Transverse colon (tissue), 4 donors: ENCODE measurements around the gene UGT8. TPM values are rescaled to one million over a fixed set of nuclear protein-coding genes. Genes with fewer than 3 reads are reported as not detected.

Experiments used
- DNase-seq: peaks from one replicate; pipeline ENCODE4 v3.0.0-alpha.2; 2019
- H3K27ac ChIP-seq, 4 donors: fragments of 200-600 bp; sonication (generic); 2 replicates each; pipeline ENCODE4 v1.5.1; 2016 to 2018; ENCODE audit warnings: inconsistent platforms in 4 of 4
- H3K27me3 ChIP-seq: fragments of 200-600 bp; sonication (generic); 2 replicates; pipeline ENCODE4 v1.5.1; 2017; ENCODE audit warnings: inconsistent platforms
- H3K36me3 ChIP-seq, 4 donors: fragments of 200-600 bp; sonication (generic); 2 replicates each; pipeline ENCODE4 v1.5.1; 2017 to 2019; ENCODE audit warnings: inconsistent platforms in 4 of 4
- H3K4me1 ChIP-seq, 4 donors: fragments of 200-600 bp; sonication (generic); 2 replicates each; pipeline ENCODE4 v1.5.1; 2017 to 2020; ENCODE audit warnings: inconsistent platforms in 4 of 4
- H3K4me3 ChIP-seq, 4 donors: fragments of 200-600 bp; sonication (generic); 1 replicate in 1 of 4; 2 replicates in 3 of 4; pipeline versions ENCODE4 v1.5.1 to v1.6.1; 2017 to 2019; ENCODE audit warnings: inconsistent platforms in 4 of 4
- H3K9me3 ChIP-seq, 2 donors: fragments of 200-600 bp; sonication (generic); 2 replicates each; pipeline ENCODE4 v1.5.1; 2017 to 2019; ENCODE audit warnings: inconsistent platforms in 2 of 2
- CTCF ChIP-seq, 5 experiments: fragments of 200-600 bp in 3 of 5; fragments of 450-650 bp in 2 of 5; sonication (generic) in 3 of 5; IDR thresholded peaks; 1 replicate in 2 of 5; 2 replicates in 3 of 5; pipeline ENCODE4 v1.5.1; 2016 to 2017; ENCODE audit warnings: antibody characterized with exemption in 5 of 5, inconsistent platforms in 3 of 5, mild to moderate bottlenecking in 2 of 5, moderate library complexity in 1 of 5
- EP300 ChIP-seq: sonication (generic); formaldehyde crosslinking; IDR thresholded peaks from one replicate; pipeline ENCODE4 v1.6.1; 2017; ENCODE audit warnings: antibody characterized with exemption, low read depth
- POLR2A ChIP-seq: fragments of 450-650 bp; IDR thresholded peaks from one replicate; pipeline ENCODE4 v1.6.1; 2016; ENCODE audit warnings: antibody characterized with exemption, mild to moderate bottlenecking, moderate library complexity
- POLR2AphosphoS5 ChIP-seq, 3 donors: sonication (generic); formaldehyde crosslinking; IDR thresholded peaks; one replicate each; pipeline ENCODE4 v1.6.1; 2016; ENCODE audit warnings: antibody characterized with exemption in 3 of 3
- WGBS, 2 donors: methylation state at CpG; one replicate each; pipeline ENCODE4 v1.1.5; 2018; ENCODE audit warnings: low coverage in 1 of 2; 5-methylcytosine and 5-hydroxymethylcytosine counted together
- in situ Hi-C, 4 donors: fragments of 200-750 bp; cut with MboI; loops; one replicate each; pipeline versions ENCODE4 v1.15.0 to v1.15.1; 2017; ENCODE audit warnings: low sequenced_read_pairs in 3 of 4, low pct_ligation_motif_present in 1 of 4, low pct_unique_long_range_greater_than_20kb in 1 of 4
- intact Hi-C: fragments of 100-400 bp; cut with DNase I; formaldehyde crosslinking; loops from one replicate; pipeline ENCODE4 v1.15.1; 2023; ENCODE audit warnings: low total_unique reads
- total RNA-seq, 4 donors: library from RNA; depleted of rRNA; stranded (reverse); fragments of >200 nt; gene quantifications; one replicate each; pipeline ENCODE4 v1.1.0, GENCODE V29; 2016

UGT8 gene
- total RNA-seq, 4 donors from 2014 or later, result 41.0 to 63.6 (median 55.7) TPM

DNA sequence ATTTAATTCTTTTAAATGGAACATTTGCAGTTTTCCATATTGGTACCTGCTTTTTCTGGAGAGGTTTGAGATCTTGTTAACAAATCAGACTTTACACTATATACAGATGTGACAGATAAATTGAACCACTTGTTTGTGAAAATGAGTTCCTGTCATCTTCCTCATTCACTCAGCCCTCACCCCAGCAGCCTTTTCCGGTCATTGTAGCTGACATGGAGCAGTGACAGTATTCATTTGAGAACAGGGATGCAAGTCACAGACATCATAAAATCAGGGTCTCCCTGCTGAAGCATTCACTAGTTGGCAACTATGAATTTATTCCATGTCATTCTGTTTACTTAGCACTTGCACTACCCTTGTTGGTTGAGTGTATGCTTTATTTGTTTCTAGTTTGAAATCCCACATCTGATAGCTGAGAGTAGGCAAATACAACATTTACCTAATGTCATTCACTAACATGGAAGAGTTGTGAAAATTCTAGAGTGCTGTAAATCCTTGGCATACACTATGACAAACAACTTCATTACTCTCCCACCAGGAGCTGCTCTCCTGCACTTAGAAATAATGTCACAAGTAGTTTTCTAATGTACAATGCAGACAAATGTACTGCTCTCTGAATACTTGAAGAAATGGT, 78.9 kb downstream of the UGT8 start:
- intact Hi-C loops, result no loop called here
- in situ Hi-C loops, result loop anchor here in 2 of 4 donors (10.0 to 25.0 kb wide), 2 partner anchors 283 to 1290 kb away; no protein-coding TSS in a partner anchor
- H3K36me3 ChIP-seq, result no peaks in the 10 kb centered on the region
- H3K27ac ChIP-seq, result no peak overlapping the region
- no peak overlapping the region for H3K4me3 ChIP-seq
- TF ChIP-seq CTCF (IDR thresholded peaks at IDR 0.05), result no peak
- no peak for TF ChIP-seq POLR2AphosphoS5 (IDR thresholded peaks at IDR 0.05)
- TF ChIP-seq POLR2A, result no peak
- TF ChIP-seq EP300, result no peak
- 61 to 88% methylated on average over 1 of the region's 1 CpG for WGBS, 2 donors
- no peaks in the 10 kb centered on the region for H3K27me3 ChIP-seq
- DNase-seq, result no peak
- H3K9me3 ChIP-seq, result no peaks in the 10 kb centered on the region
- no peaks in the 10 kb centered on the region for H3K4me1 ChIP-seq

GRCh38 chr4:114684462-114684861, 85.9 kb downstream of the UGT8 start:
- Histone ChIP-seq H3K4me1 (no peaks in the 10 kb centered on the region), H3K4me3 (no peak overlapping the region), H3K27me3 (no peaks in the 10 kb centered on the region), H3K36me3 (no peaks in the 10 kb centered on the region), H3K27ac (no peak overlapping the region), H3K9me3 (no peaks in the 10 kb centered on the region)
- TF ChIP-seq POLR2A (no peak), EP300 (no peak), POLR2AphosphoS5 (IDR thresholded peaks at IDR 0.05) (no peak), CTCF (IDR thresholded peaks at IDR 0.05) (no peak)
- intact Hi-C loops, result no loop called here
- DNase-seq, result no peak
- in situ Hi-C loops, result loop anchor here in 1 of 4 donors (25.0 kb wide), 1 partner anchor 1297 kb away; no protein-coding TSS in a partner anchor

DNA sequence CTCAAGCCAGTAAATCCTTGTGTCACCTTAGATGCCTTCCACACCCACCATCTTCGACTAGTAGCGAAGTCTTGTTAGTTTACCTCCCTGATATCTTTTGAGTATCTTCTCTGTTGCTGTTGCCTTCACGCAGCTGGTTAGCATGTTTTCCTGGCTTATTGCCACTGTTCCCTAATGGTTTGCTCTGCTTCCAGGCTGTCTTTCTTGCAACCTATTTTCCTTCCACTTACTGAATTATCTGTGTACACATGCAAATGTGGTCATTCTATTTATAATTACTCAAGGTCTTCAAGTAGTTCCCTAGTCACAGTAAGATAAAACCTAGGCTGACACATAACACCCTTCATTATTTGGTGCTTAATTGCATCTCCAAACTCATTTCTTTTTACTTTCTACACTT, 89.5 kb downstream of the UGT8 start:
- in situ Hi-C loops, result loop anchor here in 1 of 4 donors (25.0 kb wide), 1 partner anchor 1301 kb away; no protein-coding TSS in a partner anchor
- Histone ChIP-seq H3K27me3 (no peaks in the 10 kb centered on the region), H3K27ac (no peak overlapping the region), H3K4me3 (no peak overlapping the region), H3K4me1 (no peaks in the 10 kb centered on the region), H3K9me3 (no peaks in the 10 kb centered on the region), H3K36me3 (no peaks in the 10 kb centered on the region)
- no peak for DNase-seq
- TF ChIP-seq POLR2A (no peak), CTCF (IDR thresholded peaks at IDR 0.05) (no peak)
- WGBS, 2 donors, result 78 to 83% methylated on average over 3 of the region's 3 CpGs
- intact Hi-C loops, result no loop called here

DNA sequence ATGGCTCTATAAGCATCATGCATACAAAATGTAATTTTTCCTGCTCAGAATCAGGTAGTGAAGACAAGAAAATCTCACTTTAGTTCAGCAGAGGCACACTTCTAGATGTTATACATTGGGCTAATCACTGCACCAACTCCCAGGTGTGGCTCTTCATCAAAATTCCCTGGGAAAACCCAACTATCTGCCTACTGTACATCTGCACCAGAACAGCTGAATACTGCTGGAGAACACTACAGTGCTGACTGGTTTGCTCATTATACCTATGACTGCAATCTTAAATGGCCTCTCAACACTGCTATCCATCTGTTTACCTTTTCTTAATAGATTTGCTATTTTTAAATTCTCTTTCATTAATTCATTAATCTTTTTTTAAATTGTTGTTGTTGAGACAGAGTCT, 92.0 kb downstream of the UGT8 start:
- Histone ChIP-seq H3K4me1 (no peaks in the 10 kb centered on the region), H3K27ac (no peak overlapping the region), H3K27me3 (no peaks in the 10 kb centered on the region), H3K9me3 (no peaks in the 10 kb centered on the region), H3K36me3 (no peaks in the 10 kb centered on the region), H3K4me3 (no peak overlapping the region)
- intact Hi-C loops, result no loop called here
- no peak for DNase-seq
- TF ChIP-seq CTCF (IDR thresholded peaks at IDR 0.05), result no peak
- no peak for TF ChIP-seq POLR2A
- TF ChIP-seq POLR2AphosphoS5 (IDR thresholded peaks at IDR 0.05), result no peak
- TF ChIP-seq EP300, result no peak
- in situ Hi-C loops, result loop anchor here in 1 of 4 donors (25.0 kb wide), 1 partner anchor 1303 kb away; no protein-coding TSS in a partner anchor
